Adrenal gland (tissue), 5 donors: ENCODE results near the gene OR6X1.

ENCODE experiments used
- POLR2A ChIP-seq, 2 donors: fragments of 450-650 bp; IDR thresholded peaks; one replicate each; pipeline ENCODE4 v1.6.1; 2017; ENCODE audit warnings: antibody characterized with exemption in 2 of 2, mild to moderate bottlenecking in 2 of 2, moderate library complexity in 1 of 2
- TF ChIP-seq, protein P1 (sequence below), 6 experiments: fragments of 450-650 bp in 4 of 6; fragments of 200-600 bp in 2 of 6; sonication (generic) in 1 of 6; IDR thresholded peaks; 1 replicate in 5 of 6; 2 replicates in 1 of 6; pipeline versions ENCODE4 v1.5.1 to v1.8.0; 2016 to 2021; ENCODE audit warnings: antibody characterized with exemption in 6 of 6, mild to moderate bottlenecking in 2 of 6, moderate library complexity in 1 of 6
- donor health status: DM: no; HTN: no; CAD: no.

DNA sequence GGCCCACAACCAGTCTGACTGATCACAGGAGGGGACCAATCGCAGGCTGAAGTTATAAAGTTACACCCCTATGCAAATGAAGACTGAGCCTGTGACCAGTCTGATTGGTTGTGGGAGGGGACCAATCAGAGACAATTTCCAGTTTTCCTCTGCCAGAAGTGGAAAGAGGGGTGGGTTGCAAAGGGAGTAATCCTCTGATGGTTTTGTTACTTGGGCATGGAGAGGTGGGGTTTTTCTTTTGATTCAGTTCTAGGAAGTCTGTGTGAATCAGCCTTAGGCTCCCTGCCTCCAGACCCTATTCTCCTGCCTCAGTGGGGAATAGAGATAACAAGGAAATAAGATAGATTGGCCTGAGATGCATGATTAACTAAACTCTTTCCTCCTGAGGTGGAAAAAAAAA lies 41.9 kb upstream of the OR6X1 start:
- TF ChIP-seq, protein P1, sequence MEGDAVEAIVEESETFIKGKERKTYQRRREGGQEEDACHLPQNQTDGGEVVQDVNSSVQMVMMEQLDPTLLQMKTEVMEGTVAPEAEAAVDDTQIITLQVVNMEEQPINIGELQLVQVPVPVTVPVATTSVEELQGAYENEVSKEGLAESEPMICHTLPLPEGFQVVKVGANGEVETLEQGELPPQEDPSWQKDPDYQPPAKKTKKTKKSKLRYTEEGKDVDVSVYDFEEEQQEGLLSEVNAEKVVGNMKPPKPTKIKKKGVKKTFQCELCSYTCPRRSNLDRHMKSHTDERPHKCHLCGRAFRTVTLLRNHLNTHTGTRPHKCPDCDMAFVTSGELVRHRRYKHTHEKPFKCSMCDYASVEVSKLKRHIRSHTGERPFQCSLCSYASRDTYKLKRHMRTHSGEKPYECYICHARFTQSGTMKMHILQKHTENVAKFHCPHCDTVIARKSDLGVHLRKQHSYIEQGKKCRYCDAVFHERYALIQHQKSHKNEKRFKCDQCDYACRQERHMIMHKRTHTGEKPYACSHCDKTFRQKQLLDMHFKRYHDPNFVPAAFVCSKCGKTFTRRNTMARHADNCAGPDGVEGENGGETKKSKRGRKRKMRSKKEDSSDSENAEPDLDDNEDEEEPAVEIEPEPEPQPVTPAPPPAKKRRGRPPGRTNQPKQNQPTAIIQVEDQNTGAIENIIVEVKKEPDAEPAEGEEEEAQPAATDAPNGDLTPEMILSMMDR (IDR thresholded peaks at IDR 0.05), result no peak
- TF ChIP-seq POLR2A (IDR thresholded peaks at IDR 0.05), result no peak
